ENCODE measurements around the gene PCDH7. TPM values are rescaled to one million over a fixed set of nuclear protein-coding genes. Genes with fewer than 3 reads are reported as not detected.

PCDH7 gene
- total RNA-seq, 1 experiment from 2014 or later, result 16.8 TPM

DNA sequence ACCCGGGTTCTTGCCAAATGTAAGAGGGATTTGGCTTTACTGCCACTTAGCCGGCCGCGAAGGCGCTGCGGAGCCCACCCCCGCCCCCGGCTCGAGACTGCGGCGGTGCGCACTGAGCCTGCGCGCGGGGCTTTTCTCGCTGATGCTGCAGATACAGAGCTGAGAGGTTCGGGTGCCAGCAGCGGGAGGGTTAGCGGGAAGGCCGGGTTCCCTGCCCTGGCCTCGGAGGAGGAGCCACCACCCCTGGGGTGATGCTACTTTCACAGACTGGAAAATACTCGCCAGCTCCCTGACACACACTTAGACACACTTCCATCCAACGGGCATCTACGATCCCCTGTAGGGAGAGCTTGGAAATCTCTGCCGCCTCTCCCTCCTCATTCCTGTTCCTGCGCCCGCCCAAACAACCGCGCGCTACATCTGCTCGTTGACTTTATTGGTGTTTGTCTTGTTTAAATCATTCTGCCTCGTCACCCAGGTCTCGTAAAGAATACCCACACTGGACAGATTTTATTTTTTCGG lies 2.1 kb upstream of the PCDH7 start:
- Mint-ChIP-seq H3K27ac (no peak overlapping the region), H3K9me3 (no peaks in the 10 kb centered on the region; a peak in 2 of 5 replicates), H3K4me1 (peaks cover 25 to 29% of the 10 kb centered on the region in 2 experiments), H3K27me3 (ENCODE audit: low read depth) (peaks cover 50% of the 10 kb centered on the region), H3K36me3 (ENCODE audit: insufficient read depth in 1 of 3, low read depth in 3 of 3) (peaks cover 0 to 8% (median 5%) of the 10 kb centered on the region in 3 experiments; a peak in 5 of 7 replicates), H3K4me3 (peak overlapping the region; percentile 90 to 100)
- Histone ChIP-seq H2BK15ac (ENCODE audit: low read depth, low read length) (no peak overlapping the region), H3K4ac (ENCODE audit: low read depth, low read length) (no peak overlapping the region), H3K27me3 (ENCODE audit: insufficient read depth, low read length) (peaks cover 15% of the 10 kb centered on the region; the same call in 1 of the 2 replicates), H2BK12ac (ENCODE audit: insufficient read length, low read depth, low read length) (no peak overlapping the region), H3K14ac (ENCODE audit: insufficient read depth, low read length) (no peak overlapping the region), H3K9ac (ENCODE audit: extremely low read depth, insufficient read length, low read length) (no peak overlapping the region), H2AK5ac (ENCODE audit: insufficient read length, low read length) (no peak overlapping the region), H2BK5ac (ENCODE audit: insufficient read length, low read length) (no peak overlapping the region), H4K5ac (ENCODE audit: insufficient read length, low read depth, low read length) (no peak overlapping the region), H3K4me1 (ENCODE audit: insufficient read depth, low read length) (0 out of 2 replicates have a peak, but pooled peaks cover under 1% of the 10 kb centered on the region), H3K79me2 (ENCODE audit: insufficient read depth, low read length) (no peaks in the 10 kb centered on the region), H3K79me1 (ENCODE audit: insufficient read depth, low read depth, low read length, poor library complexity, severe bottlenecking) (no peaks in the 10 kb centered on the region), H3K9me3 (ENCODE audit: control insufficient read depth, low read depth, low read length) (no peaks in the 10 kb centered on the region), H3K27ac (ENCODE audit: insufficient read length, low read depth, low read length) (no peak overlapping the region), H3K56ac (ENCODE audit: insufficient read length, low read depth, low read length) (no peak overlapping the region), H3K4me2 (ENCODE audit: insufficient read depth, insufficient read length, low read length) (peak overlapping the region; percentile 58), H3K23ac (ENCODE audit: insufficient read length, low read depth, low read length) (no peak overlapping the region), H4K91ac (ENCODE audit: insufficient read length, low read depth, low read length) (no peak overlapping the region), H3K23me2 (ENCODE audit: insufficient read length, low read depth, low read length, poor library complexity, severe bottlenecking) (peaks cover 52% of the 10 kb centered on the region), H2AFZ (ENCODE audit: low read length) (no peak overlapping the region), H2BK120ac (ENCODE audit: low read depth, low read length, poor library complexity, severe bottlenecking) (no peak overlapping the region), H4K8ac (replicated peaks; ENCODE audit: insufficient read length, low read depth, low read length) (no peak overlapping the region), H4K20me1 (ENCODE audit: control insufficient read depth, insufficient read depth, insufficient read length) (peaks cover 2% of the 10 kb centered on the region), H3T11ph (ENCODE audit: low read length) (no peak overlapping the region), H2BK20ac (ENCODE audit: low read depth, low read length, poor library complexity, severe bottlenecking) (no peak overlapping the region), H3K18ac (ENCODE audit: insufficient read length, low read depth, low read length) (no peak overlapping the region)
- TF ChIP-seq, protein P1, sequence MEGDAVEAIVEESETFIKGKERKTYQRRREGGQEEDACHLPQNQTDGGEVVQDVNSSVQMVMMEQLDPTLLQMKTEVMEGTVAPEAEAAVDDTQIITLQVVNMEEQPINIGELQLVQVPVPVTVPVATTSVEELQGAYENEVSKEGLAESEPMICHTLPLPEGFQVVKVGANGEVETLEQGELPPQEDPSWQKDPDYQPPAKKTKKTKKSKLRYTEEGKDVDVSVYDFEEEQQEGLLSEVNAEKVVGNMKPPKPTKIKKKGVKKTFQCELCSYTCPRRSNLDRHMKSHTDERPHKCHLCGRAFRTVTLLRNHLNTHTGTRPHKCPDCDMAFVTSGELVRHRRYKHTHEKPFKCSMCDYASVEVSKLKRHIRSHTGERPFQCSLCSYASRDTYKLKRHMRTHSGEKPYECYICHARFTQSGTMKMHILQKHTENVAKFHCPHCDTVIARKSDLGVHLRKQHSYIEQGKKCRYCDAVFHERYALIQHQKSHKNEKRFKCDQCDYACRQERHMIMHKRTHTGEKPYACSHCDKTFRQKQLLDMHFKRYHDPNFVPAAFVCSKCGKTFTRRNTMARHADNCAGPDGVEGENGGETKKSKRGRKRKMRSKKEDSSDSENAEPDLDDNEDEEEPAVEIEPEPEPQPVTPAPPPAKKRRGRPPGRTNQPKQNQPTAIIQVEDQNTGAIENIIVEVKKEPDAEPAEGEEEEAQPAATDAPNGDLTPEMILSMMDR (conservative IDR thresholded peaks at IDR 0.05), result no peak
- WGBS (ENCODE audit: extremely low coverage, insufficient read length, low lambda C conversion rate), result no CpG with 5 or more reads among the region's 34 CpGs
- DNase-seq, result peak; percentile 65

Data from H9 (cell line).